ENCODE data around the gene PRC1.
"Not testable (repeated sequence)": the region's sequence is repeated elsewhere in the genome, so short reads cannot be mapped to it uniquely, and the experiment has no call there.

Gene PRC1

GRCh38 chr15:90931575-90931827 is 62.8 kb downstream of the PRC1 start:
- no peak for DNase-seq

GRCh38 chr15:90930861-90931574 is 63.3 kb downstream of the PRC1 start:
- DNase-seq: peak; percentile 17

- no peak for DNase-seq
These were observed 64.9 kb downstream of the PRC1 start for GRCh38 chr15:90929246-90930019.

GRCh38 chr15:90928106-90928505 is 66.2 kb downstream of the PRC1 start:
- not testable (repeated sequence) for DNase-seq

GRCh38 chr15:90926766-90927165 is 67.6 kb downstream of the PRC1 start:
- DNase-seq: not testable (repeated sequence)

- DNase-seq: peak; percentile 20
These were observed 70.0 kb downstream of the PRC1 start for GRCh38 chr15:90924375-90924774.

GRCh38 chr15:90922712-90923322 is 71.5 kb downstream of the PRC1 start:
- DNase-seq: peak; percentile 62

- no peak for DNase-seq
These were observed 72.4 kb downstream of the PRC1 start for GRCh38 chr15:90921887-90922286.

GRCh38 chr15:90918835-90919234 is 75.5 kb downstream of the PRC1 start:
- DNase-seq: no peak

- DNase-seq: no peak
These were observed 76.1 kb downstream of the PRC1 start for GRCh38 chr15:90918034-90918788.

- DNase-seq: no peak
These were observed 76.8 kb downstream of the PRC1 start for GRCh38 chr15:90917569-90917968.

GRCh38 chr15:90916461-90916860 is 77.9 kb downstream of the PRC1 start:
- no peak for DNase-seq
